ENCODE data around the gene TAPBP. TPM values are rescaled to one million over a fixed set of nuclear protein-coding genes. Genes with fewer than 3 reads are reported as not detected.

The TAPBP gene
- total and polyA plus RNA-seq, 9 of the 15 experiments (the other 6 are each of a cell fraction or from before 2014, with no cell fraction given): 5.6 to 74.0 (median 22.3) TPM

- TF ChIP-seq E2F5 (CRISPR knock-in tag; IDR thresholded peaks at IDR 0.05) (0 out of 2 replicates have a peak, but pooled peaks have one; percentile 86), DNMT1 (IDR thresholded peaks at IDR 0.05) (peak; percentile 29; the same call in 1 of the 2 replicates), ZC3H8 (IDR thresholded peaks at IDR 0.05) (0 out of 2 replicates have a peak, but pooled peaks have one; percentile 11), NR1H2 (CRISPR knock-in tag; IDR thresholded peaks at IDR 0.05) (peak; percentile 75; the same call in 1 of the 2 replicates), TSHZ1 (CRISPR knock-in tag; IDR thresholded peaks at IDR 0.05) (no peak), MYC (IDR thresholded peaks at IDR 0.05; ENCODE audit: low read depth, low read length) (peak; percentile 73), MYC (CRISPR knock-in tag; IDR thresholded peaks at IDR 0.05; ENCODE audit: borderline replicate concordance, low read depth) (peak; percentile 62; the same call in 1 of the 2 replicates), HCFC1 (IDR thresholded peaks at IDR 0.05; ENCODE audit: low read depth, low read length) (no peak; the same call in none of the 2 replicates), ZNF354B (CRISPR knock-in tag; IDR thresholded peaks at IDR 0.05) (no peak), ELK1 (CRISPR knock-in tag; IDR thresholded peaks at IDR 0.05) (no peak), NFATC3 (IDR thresholded peaks at IDR 0.05) (no peak), TEAD1 (CRISPR knock-in tag; IDR thresholded peaks at IDR 0.05) (peak in 1 of 2 experiments; percentile 86; a peak in 2 of 4 replicates), ZKSCAN1 (IDR thresholded peaks at IDR 0.05; ENCODE audit: low read depth, low read length) (0 out of 2 replicates have a peak, but pooled peaks have one; percentile 45), FOXP4 (CRISPR knock-in tag; IDR thresholded peaks at IDR 0.05; ENCODE audit: borderline replicate concordance) (no peak), ZHX1 (conservative IDR thresholded peaks at IDR 0.05; ENCODE audit: low read length) (no peak), BRF1 (IDR thresholded peaks at IDR 0.05; ENCODE audit: borderline replicate concordance, extremely low read depth, insufficient read length) (no peak), EWSR1 (IDR thresholded peaks at IDR 0.05; ENCODE audit: borderline replicate concordance, low read depth, partially characterized antibody) (no peak)
Measured at GRCh38 chr6:33299237-33299944, 14.5 kb downstream of the TAPBP start (continued).

All from K562 (cell line).